Heart left ventricle (tissue), 16 donors: ENCODE measurements around the gene RPS18. TPM values are rescaled to one million over a fixed set of nuclear protein-coding genes. Genes with fewer than 3 reads are reported as not detected.

Experiments used
- ATAC-seq, 4 donors: fragments of 200-7000 bp; cut with Tn5 transposase; one replicate each; pipeline ENCODE4 v1.9.1; 2020 to 2022; ENCODE audit warnings: moderate library complexity in 4 of 4, mild to moderate bottlenecking in 3 of 4, moderate number of reproducible peaks in 1 of 4
- DNase-seq, 5 donors: peaks; one replicate each; pipeline ENCODE4 v3.0.0-alpha.2; 2020
- H3K27ac ChIP-seq, 12 donors: fragments of 200-600 bp; sonication (generic) in 4 of 12; one replicate each; pipeline versions ENCODE4 v1.5.0 to v1.8.0; 2016 to 2022; ENCODE audit warnings: mild to moderate bottlenecking in 2 of 12
- H3K27me3 ChIP-seq, 9 donors: fragments of 200-600 bp; sonication (generic) in 2 of 9; one replicate each; pipeline versions ENCODE4 v1.5.1 to v1.8.0; 2016 to 2022; ENCODE audit warnings: mild to moderate bottlenecking in 3 of 9
- H3K36me3 ChIP-seq, 9 donors: fragments of 200-600 bp; sonication (generic) in 2 of 9; one replicate each; pipeline versions ENCODE4 v1.5.0 to v1.8.0; 2018 to 2022; ENCODE audit warnings: mild to moderate bottlenecking in 2 of 9
- H3K4me1 ChIP-seq, 12 donors: fragments of 200-600 bp; sonication (generic) in 4 of 12; one replicate each; pipeline versions ENCODE4 v1.5.0 to v1.8.0; 2016 to 2022; ENCODE audit warnings: mild to moderate bottlenecking in 3 of 12
- H3K4me3 ChIP-seq, 12 donors: fragments of 200-600 bp; sonication (generic) in 4 of 12; one replicate each; pipeline versions ENCODE4 v1.5.0 to v1.8.0; 2017 to 2022; ENCODE audit warnings: mild to moderate bottlenecking in 9 of 12, moderate library complexity in 4 of 12
- H3K9me3 ChIP-seq, 12 donors: fragments of 200-600 bp; sonication (generic) in 4 of 12; one replicate each; pipeline versions ENCODE4 v1.5.0 to v1.8.0; 2016 to 2022; ENCODE audit warnings: mild to moderate bottlenecking in 1 of 12
- POLR2A ChIP-seq, 2 donors: fragments of 450-650 bp; IDR thresholded peaks; one replicate each; pipeline ENCODE4 v1.6.1; 2017; ENCODE audit warnings: antibody characterized with exemption in 2 of 2, mild to moderate bottlenecking in 2 of 2, moderate library complexity in 2 of 2
- WGBS, 4 donors: extraction: QIAGEN DNeasy Blood & Tissue Kit in 2 of 4; methylation state at CpG; one replicate each; pipeline versions ENCODE4 v1.1.5 to v1.1.7; 2013 to 2018; 5-methylcytosine and 5-hydroxymethylcytosine counted together
- intact Hi-C, 10 donors: fragments of 100-400 bp; cut with DNase I; formaldehyde crosslinking; loops; one replicate each; pipeline versions ENCODE4 v1.11.1 to v1.14.2; 2022
- polyA plus RNA-seq, 2 donors: library from polyadenylated mRNA; stranded (reverse); fragments of 200-250 nt; gene quantifications; one replicate each; pipeline ENCODE4 v1.2.3, GENCODE V29; 2013
- total RNA-seq, 9 donors: library from RNA; depleted of rRNA in 2 of 9; stranded (reverse); fragments of >200 nt in 2 of 9; fragmentation: NEBNext Ultra II Directional in 3 of 9; extraction: Animal tissue kit (Norgen Biotek cat#: 25700) in 3 of 9; gene quantifications; one replicate each; pipeline versions ENCODE4 v1.1.0 to v1.2.4, GENCODE V29; 2016 to 2023
- TF ChIP-seq, protein P1 (sequence below), 12 donors: fragments of 200-600 bp; sonication (generic) in 4 of 12; IDR thresholded peaks; one replicate each; pipeline versions ENCODE4 v1.5.0 to v1.8.0; 2018 to 2022; ENCODE audit warnings: antibody characterized with exemption in 12 of 12, mild to moderate bottlenecking in 5 of 12
- donor health status: ischemic (EF 13 %, LVEDD 7.1; RV severe dilation, severe dysfunction).
- donor health status: healthy with polysubstance abuse.
- donor health status: DM: no; HTN: yes; CAD: no.
- donor health status: DM: no; HTN: no; CAD: no.
- donor health status: ischemic (EF 25% LVEDD 6.9; RV normal size, moderate dysfunction).
- donor health status: ischemic (EF 25% LVEDD 5.7; RV mildly dilated, moderate dysfunction).
- donor health status: healthy.
- donor health status: DM: yes; HTN: yes; CAD: no.
- donor health status: ischemic (EF 35%, LVEDD 5.7; RV mildly dilated, moderate dysfunction).
- donor health status: nonischemic (EF 11% LVEDD 7.7; RV severe dilation, severe dysfunction).
- donor health status: DM: yes; HTN: yes; CAD: no.
- donor health status: PGD.
- donor health status: ischemic (EF 29% LVEDD 5.4; RV normal size, mild dysfunction).
- donor health status: nonischemic (EF 23%, LVEDD 6.1; RV moderate dilation, normal function).

Gene RPS18
- total and polyA plus RNA-seq, 11 donors, result 685 to 3,458 (median 1,145) TPM

DNA sequence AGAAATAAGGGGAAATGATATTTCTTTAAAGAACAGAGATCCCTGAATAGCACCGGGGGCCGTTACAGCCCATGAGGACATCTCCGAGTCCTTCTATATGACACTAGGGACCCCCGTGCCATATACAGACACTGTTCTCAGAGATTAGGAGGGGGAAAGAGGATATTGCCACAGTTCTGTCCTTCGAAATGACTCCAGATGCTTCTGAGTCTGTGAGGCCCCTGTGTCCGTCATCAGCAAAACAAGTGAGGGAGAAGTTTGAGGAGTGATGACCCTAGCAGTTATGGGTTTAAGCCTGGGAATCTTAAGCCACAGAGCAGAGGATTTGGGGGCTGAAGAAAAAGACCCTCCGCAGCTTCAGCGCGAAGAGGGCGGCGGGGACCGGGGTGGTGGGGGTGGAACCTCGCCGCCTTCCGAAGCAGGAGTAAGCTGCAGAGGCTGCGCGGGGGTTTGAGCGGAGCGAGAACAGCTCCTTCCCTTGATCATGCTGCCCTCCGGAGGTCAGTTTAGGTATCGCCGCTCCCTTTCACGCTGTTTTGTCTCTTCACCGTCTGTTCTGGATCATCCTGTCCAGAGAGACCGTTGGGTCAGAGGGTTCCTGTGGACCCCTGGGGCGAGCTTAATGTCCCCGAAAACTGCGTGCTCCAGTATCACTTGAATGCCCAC, 23.8 kb upstream of the RPS18 start:
- TF ChIP-seq, protein P1, sequence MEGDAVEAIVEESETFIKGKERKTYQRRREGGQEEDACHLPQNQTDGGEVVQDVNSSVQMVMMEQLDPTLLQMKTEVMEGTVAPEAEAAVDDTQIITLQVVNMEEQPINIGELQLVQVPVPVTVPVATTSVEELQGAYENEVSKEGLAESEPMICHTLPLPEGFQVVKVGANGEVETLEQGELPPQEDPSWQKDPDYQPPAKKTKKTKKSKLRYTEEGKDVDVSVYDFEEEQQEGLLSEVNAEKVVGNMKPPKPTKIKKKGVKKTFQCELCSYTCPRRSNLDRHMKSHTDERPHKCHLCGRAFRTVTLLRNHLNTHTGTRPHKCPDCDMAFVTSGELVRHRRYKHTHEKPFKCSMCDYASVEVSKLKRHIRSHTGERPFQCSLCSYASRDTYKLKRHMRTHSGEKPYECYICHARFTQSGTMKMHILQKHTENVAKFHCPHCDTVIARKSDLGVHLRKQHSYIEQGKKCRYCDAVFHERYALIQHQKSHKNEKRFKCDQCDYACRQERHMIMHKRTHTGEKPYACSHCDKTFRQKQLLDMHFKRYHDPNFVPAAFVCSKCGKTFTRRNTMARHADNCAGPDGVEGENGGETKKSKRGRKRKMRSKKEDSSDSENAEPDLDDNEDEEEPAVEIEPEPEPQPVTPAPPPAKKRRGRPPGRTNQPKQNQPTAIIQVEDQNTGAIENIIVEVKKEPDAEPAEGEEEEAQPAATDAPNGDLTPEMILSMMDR (IDR thresholded peaks at IDR 0.05), result peak; percentile 95 to 99 (median 98)
- TF ChIP-seq POLR2A (IDR thresholded peaks at IDR 0.05), result no peak
- 3 to 6% (median 4%) methylated on average over 28 of the region's 28 CpGs for WGBS, 4 donors
- Histone ChIP-seq H3K27me3 (no peaks in the 10 kb centered on the region), H3K4me1 (peaks cover 0 to 31% (median 20%) of the 10 kb centered on the region in 12 donors), H3K4me3 (peak overlapping the region; percentile 12 to 70 (median 64)), H3K9me3 (no peaks in the 10 kb centered on the region), H3K36me3 (peaks cover 0 to 25% (median 7%) of the 10 kb centered on the region in 9 donors), H3K27ac (peak overlapping the region; percentile 70 to 98 (median 90))
- peak; percentile 40 to 70 (median 64) for ATAC-seq
- peak; percentile 81 to 93 (median 88) for DNase-seq
- intact Hi-C loops, result loop anchor here (1.0 to 10.0 kb wide), 20 partner anchors 36 to 363 kb away; partner anchors contain the start of genes RING1 (in 3 of the 10), RXRB (in 3 of the 10), SLC39A7 (in 3 of the 10) and HSD17B8 (in 2 of the 10)

DNA sequence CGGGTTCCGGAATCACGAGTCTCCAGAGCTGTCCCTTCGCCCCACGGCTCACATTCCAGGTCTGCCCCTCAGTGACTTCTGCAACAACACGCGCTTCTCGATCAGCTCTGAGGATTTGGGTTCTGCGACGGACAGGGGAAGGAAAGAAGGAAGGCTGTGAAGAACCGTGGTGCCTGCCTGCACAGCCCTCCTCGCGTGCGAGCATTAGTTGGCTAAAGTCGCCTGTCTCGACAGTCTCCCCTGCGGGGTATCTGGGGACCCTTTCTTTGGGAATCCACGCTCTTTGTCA, 23.3 kb upstream of the RPS18 start:
- Histone ChIP-seq H3K9me3 (no peaks in the 10 kb centered on the region), H3K36me3 (peaks cover 0 to 28% (median 7%) of the 10 kb centered on the region in 9 donors), H3K4me3 (peak overlapping the region; percentile 12 to 70 (median 64)), H3K4me1 (peaks cover 0 to 31% (median 20%) of the 10 kb centered on the region in 12 donors), H3K27me3 (no peaks in the 10 kb centered on the region), H3K27ac (peak overlapping the region; percentile 70 to 98 (median 90))
- intact Hi-C loops, result loop anchor here (1.0 to 10.0 kb wide), 20 partner anchors 36 to 364 kb away; partner anchors contain the start of genes RING1 (in 3 of the 10), RXRB (in 3 of the 10), SLC39A7 (in 3 of the 10) and HSD17B8 (in 2 of the 10)
- DNase-seq (no peak), ATAC-seq (peak in 3 of 4 donors; percentile 1 to 22 (median 6))
- 1 to 2% (median 1%) methylated on average over 11 to 18 of the region's 18 CpGs for WGBS, 4 donors
- TF ChIP-seq POLR2A (IDR thresholded peaks at IDR 0.05), result no peak
- TF ChIP-seq, protein P1 (IDR thresholded peaks at IDR 0.05), result peak in 3 of 12 donors; percentile 2 to 11 (median 10)

DNA sequence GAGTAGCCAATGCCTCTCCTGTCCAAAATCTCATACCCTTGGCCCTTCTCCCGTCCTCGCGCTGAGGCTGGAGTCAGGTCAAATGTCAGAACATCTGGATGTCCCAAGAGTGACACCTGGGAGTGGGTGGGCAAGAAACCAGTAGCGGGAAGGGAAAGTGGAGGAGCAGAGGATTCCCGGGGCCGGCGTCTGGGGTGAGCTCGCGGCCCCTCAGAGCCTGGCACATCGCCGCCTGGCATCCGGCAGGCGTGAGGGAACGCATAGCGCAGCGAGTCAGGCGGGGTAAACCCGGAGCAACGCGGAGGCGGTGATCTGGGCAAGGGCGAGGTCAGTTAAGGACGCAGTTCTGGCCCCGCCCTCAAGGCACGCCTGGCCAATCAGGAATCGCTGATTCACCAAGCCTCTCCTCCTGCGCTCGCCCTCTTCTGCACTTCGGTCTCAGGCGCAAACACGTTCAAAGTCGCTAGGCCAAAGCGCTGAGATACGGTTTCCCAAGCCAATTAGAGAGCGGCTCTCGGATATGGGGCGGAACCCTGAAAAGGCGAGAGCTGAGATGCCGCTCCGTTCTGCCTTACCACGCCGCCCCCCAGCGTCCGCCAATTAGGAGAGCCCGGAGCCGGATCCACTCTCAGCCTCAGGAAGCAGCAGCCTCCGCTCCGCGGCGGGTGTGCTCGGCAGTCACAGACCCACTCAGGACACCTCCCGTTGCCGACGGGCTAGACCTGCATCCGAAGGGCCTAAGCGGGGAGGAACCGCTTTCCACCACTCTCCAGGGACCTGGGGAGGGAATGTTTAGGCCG, 22.7 kb upstream of the RPS18 start:
- WGBS, 4 donors, result 0 to 1% (median 0%) methylated on average over 39 to 58 of the region's 58 CpGs
- DNase-seq (peak; percentile 97 to 99 (median 98)), ATAC-seq (peak; percentile 96 to 97 (median 96))
- TF ChIP-seq, protein P1 (IDR thresholded peaks at IDR 0.05), result peak in 7 of 12 donors; percentile 17 to 59 (median 30)
- peak in 1 of 2 donors; percentile 80 for TF ChIP-seq POLR2A (IDR thresholded peaks at IDR 0.05)
- Histone ChIP-seq H3K9me3 (no peaks in the 10 kb centered on the region), H3K4me3 (peak overlapping the region; percentile 27 to 70 (median 64)), H3K27ac (peak overlapping the region; percentile 70 to 98 (median 92)), H3K36me3 (peaks cover 0 to 32% (median 7%) of the 10 kb centered on the region in 9 donors), H3K27me3 (no peaks in the 10 kb centered on the region), H3K4me1 (peaks cover 0 to 31% (median 20%) of the 10 kb centered on the region in 12 donors)
- intact Hi-C loops, result loop anchor here (1.0 to 10.0 kb wide), 21 partner anchors 37 to 364 kb away; partner anchors contain the start of genes RXRB (in 4 of the 10), SLC39A7 (in 4 of the 10), RING1 (in 3 of the 10) and HSD17B8 (in 2 of the 10)
